Activated CD4-positive, alpha-beta T cell treated with anti-CD3 and anti-CD28 coated beads for 36 hours (primary cell): Measurements from ENCODE around the gene CCDC107. TPM values are rescaled to one million over a fixed set of nuclear protein-coding genes. Genes with fewer than 3 reads are reported as not detected.

Source experiments
- ATAC-seq: fragments of 200-7000 bp; cut with Tn5 transposase; one replicate; pipeline ENCODE4 v1.10.0; 2021; ENCODE audit warnings: mild to moderate bottlenecking, moderate library complexity
- CTCF ChIA-PET: fragments of 350-600 bp; sonication (Branson Sonifier 250); formaldehyde crosslinking; loops from one replicate; lab custom pipeline; 2021; ENCODE audit warnings: antibody characterized with exemption; lab: Charles Lee
- POLR2A ChIA-PET: fragments of 350-600 bp; sonication (Branson Sonifier 250); formaldehyde crosslinking; loops from one replicate; lab custom pipeline; 2021; ENCODE audit warnings: antibody characterized with exemption, inconsistent platforms; lab: Charles Lee
- DNase-seq: peaks from one replicate; pipeline ENCODE4 v3.0.0-alpha.2; 2020
- H3K27ac Mint-ChIP-seq: one replicate; pipeline ENCODE4 v1.8.0; 2021; ENCODE audit warnings: mixed read lengths
- H3K27me3 Mint-ChIP-seq: one replicate; pipeline ENCODE4 v1.8.0; 2021; ENCODE audit warnings: mixed read lengths
- H3K36me3 Mint-ChIP-seq: one replicate; pipeline ENCODE4 v1.8.0; 2021; ENCODE audit warnings: low read depth, mixed read lengths
- H3K4me1 Mint-ChIP-seq: one replicate; pipeline ENCODE4 v1.8.0; 2021; ENCODE audit warnings: mixed read lengths
- H3K4me3 Mint-ChIP-seq: one replicate; pipeline ENCODE4 v1.8.0; 2021; ENCODE audit warnings: mild to moderate bottlenecking, moderate library complexity, mixed read lengths
- H3K9me3 Mint-ChIP-seq: one replicate; pipeline ENCODE4 v1.8.0; 2021; ENCODE audit warnings: low read depth, mixed read lengths
- intact Hi-C, 2 experiments: fragments of 100-400 bp; cut with DNase I in 1 of 2; cut with micrococcal nuclease in 1 of 2; formaldehyde crosslinking; loops; one replicate each; pipeline versions ENCODE4 v1.14.2 to v1.15.1; 2022 to 2024; cut with DNase I, micrococcal nuclease
- total RNA-seq, 2 experiments: library from RNA; stranded (reverse); gene quantifications; one replicate each; pipeline ENCODE4 v1.2.3, GENCODE V29; 2021

CCDC107 gene
- total RNA-seq, 2 experiments from 2014 or later = 7.9 to 10.4 TPM

DNA sequence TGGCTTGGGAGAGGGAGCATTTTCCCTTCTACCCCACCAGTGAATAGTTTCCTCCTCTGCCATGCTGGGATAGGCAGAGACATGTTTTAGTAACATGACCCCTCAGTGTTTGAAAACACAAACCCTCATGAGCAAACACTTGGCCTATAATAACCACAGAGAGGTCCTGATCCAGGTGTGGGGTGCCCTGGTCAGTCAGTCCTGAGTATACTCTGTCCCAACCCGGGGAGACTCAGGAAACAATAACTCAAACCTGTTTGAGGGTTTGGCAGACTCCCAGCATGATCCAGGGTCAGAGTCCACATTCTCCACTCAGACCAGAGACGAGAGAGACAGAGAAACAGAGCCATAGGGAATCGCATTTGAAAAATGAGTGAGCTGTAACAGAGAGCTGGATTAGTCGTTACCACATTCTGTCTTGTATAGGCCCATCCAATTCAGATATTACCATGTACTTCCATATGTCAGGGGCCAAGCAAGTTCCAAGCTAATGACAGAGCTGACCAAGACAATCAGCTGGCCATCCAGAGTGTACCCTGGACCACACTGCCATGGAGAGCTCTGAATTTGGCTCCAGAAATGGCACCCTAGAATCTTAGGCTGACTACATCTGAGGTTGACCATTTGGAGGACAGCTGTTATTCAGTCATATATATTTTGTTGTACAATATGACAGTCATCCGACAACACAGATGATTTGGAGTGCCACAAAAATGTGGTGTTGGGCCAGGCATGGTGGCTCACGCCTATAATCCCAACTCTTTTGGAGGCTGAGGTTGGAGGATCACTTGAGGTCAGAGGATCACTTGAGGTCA, 11.4 kb downstream of the CCDC107 start:
- POLR2A ChIA-PET = no interaction called here
- no peak overlapping the region for H3K4me3 Mint-ChIP-seq

GRCh38 chr9:35673132-35674024, 15.3 kb downstream of the CCDC107 start, which contains the start of gene CA9:
Gene CA9, plus strand, starts transcription at chr9:35673928. Its CDS starts 32 bp downstream, at chr9:35673960.
- Mint-ChIP-seq H3K27me3 (peaks cover 9% of the 10 kb centered on the region), H3K9me3 (no peaks in the 10 kb centered on the region), H3K4me1 (peaks cover 10% of the 10 kb centered on the region), H3K36me3 (no peaks in the 10 kb centered on the region), H3K4me3 (no peak within 1 kb of the TSS), H3K27ac (no peak within 1 kb of the TSS)
- ATAC-seq (no peak), DNase-seq (no peak)
- intact Hi-C loops = no loop called here
- ChIA-PET POLR2A (no interaction called here), CTCF (interaction anchor here (0.6 to 1.1 kb wide), 5 partner anchors 10 to 25 kb away, joined by 3 to 4 read pairs (median 4); partner anchors contain the start of gene CCDC107)

More for the DNA sequence above, 11.4 kb downstream of the CCDC107 start:
- peaks cover 6% of the 10 kb centered on the region for H3K4me1 Mint-ChIP-seq
- H3K36me3 Mint-ChIP-seq = no peaks in the 10 kb centered on the region
- no peak for ATAC-seq
- H3K27ac Mint-ChIP-seq = no peak overlapping the region
- H3K27me3 Mint-ChIP-seq = peaks cover 3% of the 10 kb centered on the region
- intact Hi-C loops = no loop called here
- DNase-seq = no peak
- no peaks in the 10 kb centered on the region for H3K9me3 Mint-ChIP-seq
- CTCF ChIA-PET = interaction anchor here (0.8 to 1.5 kb wide), 7 partner anchors 19 to 62 kb away, joined by 3 to 4 read pairs (median 3); partner anchors contain the start of gene TLN1

GRCh38 chr9:35674025-35674361, 15.9 kb downstream of the CCDC107 start:
- H3K4me1 Mint-ChIP-seq = peaks cover 10% of the 10 kb centered on the region
- CTCF ChIA-PET = interaction anchor here (0.6 to 4.9 kb wide), 5 partner anchors 9 to 22 kb away, joined by 3 to 24 read pairs (median 4); partner anchors contain the start of genes ARHGEF39 and CCDC107
- no peak overlapping the region for H3K27ac Mint-ChIP-seq
- intact Hi-C loops = no loop called here
- ATAC-seq (no peak), DNase-seq (no peak)
- POLR2A ChIA-PET = no interaction called here
- H3K9me3 Mint-ChIP-seq = no peaks in the 10 kb centered on the region
- peaks cover 9% of the 10 kb centered on the region for H3K27me3 Mint-ChIP-seq
- no peaks in the 10 kb centered on the region for H3K36me3 Mint-ChIP-seq
- no peak overlapping the region for H3K4me3 Mint-ChIP-seq

- ChIA-PET POLR2A (interaction anchor here (0.7 to 0.9 kb wide), 3 partner anchors 19 to 65 kb away, joined by 3 read pairs; partner anchors contain the start of gene CREB3), CTCF (interaction anchor here (1.2 to 4.9 kb wide), 3 partner anchors 10 to 21 kb away, joined by 3 to 24 read pairs (median 9); partner anchors contain the start of genes ARHGEF39 and RMRP)
- H3K9me3 Mint-ChIP-seq = no peaks in the 10 kb centered on the region
- intact Hi-C loops = no loop called here
- H3K36me3 Mint-ChIP-seq = no peaks in the 10 kb centered on the region
- peaks cover 9% of the 10 kb centered on the region for H3K27me3 Mint-ChIP-seq
- H3K4me1 Mint-ChIP-seq = peaks cover 10% of the 10 kb centered on the region
- ATAC-seq = peak; percentile 20
- DNase-seq = no peak
- H3K27ac Mint-ChIP-seq = no peak overlapping the region
- H3K4me3 Mint-ChIP-seq = peak overlapping the region; percentile 54
Observed at GRCh38 chr9:35675204-35675603, 17.1 kb downstream of the CCDC107 start.

GRCh38 chr9:35675732-35676392, 17.8 kb downstream of the CCDC107 start:
- POLR2A ChIA-PET = interaction anchor here (0.7 to 0.9 kb wide), 2 partner anchors 18 to 57 kb away, joined by 3 read pairs; partner anchors contain the start of gene CREB3
- Mint-ChIP-seq H3K4me3 (peak overlapping the region; percentile 54), H3K4me1 (peaks cover 10% of the 10 kb centered on the region), H3K9me3 (no peaks in the 10 kb centered on the region), H3K27ac (no peak overlapping the region), H3K27me3 (peaks cover 9% of the 10 kb centered on the region), H3K36me3 (no peaks in the 10 kb centered on the region)
- CTCF ChIA-PET = interaction anchor here (0.6 to 4.9 kb wide), 5 partner anchors 11 to 92 kb away, joined by 3 to 24 read pairs (median 3); partner anchors contain the start of genes ARHGEF39 and RMRP
- peak; percentile 74 for ATAC-seq
- peak; percentile 63 for DNase-seq
- intact Hi-C loops = no loop called here

- no peak overlapping the region for H3K27ac Mint-ChIP-seq
- peaks cover 10% of the 10 kb centered on the region for H3K4me1 Mint-ChIP-seq
- ATAC-seq (no peak), DNase-seq (no peak)
- H3K36me3 Mint-ChIP-seq = no peaks in the 10 kb centered on the region
- CTCF ChIA-PET = interaction anchor here (0.7 to 1.7 kb wide), 4 partner anchors 9 to 47 kb away, joined by 3 to 6 read pairs (median 4); partner anchors contain the start of genes CCDC107 and RMRP
- POLR2A ChIA-PET = no interaction called here
- no peaks in the 10 kb centered on the region for H3K9me3 Mint-ChIP-seq
- H3K27me3 Mint-ChIP-seq = peaks cover 9% of the 10 kb centered on the region
- intact Hi-C loops = no loop called here
- no peak overlapping the region for H3K4me3 Mint-ChIP-seq
Observed at GRCh38 chr9:35679091-35679490, 21.0 kb downstream of the CCDC107 start.

GRCh38 chr9:35679766-35680330, 21.8 kb downstream of the CCDC107 start:
- Mint-ChIP-seq H3K36me3 (no peaks in the 10 kb centered on the region), H3K27ac (no peak overlapping the region), H3K9me3 (no peaks in the 10 kb centered on the region), H3K4me1 (peaks cover 6% of the 10 kb centered on the region), H3K27me3 (peaks cover 4% of the 10 kb centered on the region), H3K4me3 (no peak overlapping the region)
- ATAC-seq (no peak), DNase-seq (no peak)
- intact Hi-C loops = no loop called here
- CTCF ChIA-PET = interaction anchor here (0.6 to 1.7 kb wide), 5 partner anchors 8 to 130 kb away, joined by 3 to 7 read pairs (median 4); partner anchors contain the start of genes CCDC107 and RMRP
- POLR2A ChIA-PET = interaction anchor here (0.7 kb wide), 1 partner anchor 19 kb away, joined by 3 read pairs; no protein-coding TSS in a partner anchor

- DNase-seq (no peak), ATAC-seq (no peak)
- Mint-ChIP-seq H3K9me3 (no peaks in the 10 kb centered on the region), H3K36me3 (no peaks in the 10 kb centered on the region), H3K4me1 (peaks cover 6% of the 10 kb centered on the region), H3K4me3 (no peak overlapping the region), H3K27me3 (peaks cover 4% of the 10 kb centered on the region), H3K27ac (no peak overlapping the region)
- ChIA-PET CTCF (interaction anchor here (0.6 to 1.7 kb wide), 3 partner anchors 16 to 133 kb away, joined by 3 to 7 read pairs (median 4); partner anchors contain the start of genes CCDC107 and RMRP), POLR2A (interaction anchor here (0.7 kb wide), 1 partner anchor 20 kb away, joined by 3 read pairs; no protein-coding TSS in a partner anchor)
- intact Hi-C loops = no loop called here
Observed at GRCh38 chr9:35680331-35681105, 22.4 kb downstream of the CCDC107 start.

- DNase-seq = no peak
- CTCF ChIA-PET = interaction anchor here (1.7 kb wide), 1 partner anchor 15 kb away, joined by 7 read pairs; no protein-coding TSS in a partner anchor
Observed at GRCh38 chr9:35681341-35682002, 23.4 kb downstream of the CCDC107 start.

More at GRCh38 chr9:35681341-35682002, 23.4 kb downstream of the CCDC107 start:
- POLR2A ChIA-PET = no interaction called here
- peaks cover 1% of the 10 kb centered on the region for H3K4me1 Mint-ChIP-seq
- intact Hi-C loops = no loop called here
- no peak overlapping the region for H3K4me3 Mint-ChIP-seq
- H3K27ac Mint-ChIP-seq = no peak overlapping the region
- peaks cover under 1% of the 10 kb centered on the region for H3K27me3 Mint-ChIP-seq
- no peaks in the 10 kb centered on the region for H3K9me3 Mint-ChIP-seq
- no peak for ATAC-seq
- no peaks in the 10 kb centered on the region for H3K36me3 Mint-ChIP-seq
